ENCODE data around the gene RNF43. TPM values are rescaled to one million over a fixed set of nuclear protein-coding genes. Genes with fewer than 3 reads are reported as not detected.
A peak's percentile ranks its signal among the peaks of the same experiment; 100 is the strongest.

Gene RNF43
- total RNA-seq, 4 donors from 2014 or later = 31.9 to 84.2 (median 38.2) TPM

DNA sequence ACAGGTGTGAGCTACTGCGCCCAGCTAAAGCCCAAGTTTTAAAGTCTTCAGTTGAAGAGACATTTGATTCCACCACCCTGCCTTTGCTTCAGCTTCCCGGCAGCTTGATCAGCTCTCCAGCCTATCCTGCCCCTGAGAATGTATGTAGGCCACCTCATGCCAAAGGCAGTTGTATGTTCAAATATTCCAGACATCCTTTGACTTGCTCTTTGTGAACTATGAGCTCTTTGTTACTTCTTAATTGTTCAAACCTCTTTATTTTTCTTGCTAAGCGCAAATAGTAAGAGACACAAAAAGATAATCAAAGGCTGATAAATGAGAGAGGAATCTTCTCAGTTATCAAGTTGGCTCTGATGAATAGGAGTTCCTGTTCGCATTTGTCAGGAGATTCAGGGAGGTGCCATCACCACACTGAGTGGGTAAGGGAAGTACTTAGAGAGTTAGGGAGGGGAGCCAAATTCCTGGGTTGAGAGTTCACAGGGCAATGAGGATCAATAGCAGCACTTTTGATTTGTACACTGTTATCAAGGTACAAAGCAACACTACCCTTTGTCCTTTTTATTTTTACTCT, 33.4 kb downstream of the RNF43 start:
- peaks cover 12 to 82% (median 50%) of the 10 kb centered on the region in 4 donors for H3K4me1 ChIP-seq
- 59 to 78% methylated on average over 2 to 4 of the region's 4 CpGs for WGBS, 2 donors (ENCODE audit: low coverage in 1 of 2)
- H3K36me3 ChIP-seq = no peaks in the 10 kb centered on the region
- no peak for TF ChIP-seq POLR2AphosphoS5 (IDR thresholded peaks at IDR 0.05)
- TF ChIP-seq, protein P1, sequence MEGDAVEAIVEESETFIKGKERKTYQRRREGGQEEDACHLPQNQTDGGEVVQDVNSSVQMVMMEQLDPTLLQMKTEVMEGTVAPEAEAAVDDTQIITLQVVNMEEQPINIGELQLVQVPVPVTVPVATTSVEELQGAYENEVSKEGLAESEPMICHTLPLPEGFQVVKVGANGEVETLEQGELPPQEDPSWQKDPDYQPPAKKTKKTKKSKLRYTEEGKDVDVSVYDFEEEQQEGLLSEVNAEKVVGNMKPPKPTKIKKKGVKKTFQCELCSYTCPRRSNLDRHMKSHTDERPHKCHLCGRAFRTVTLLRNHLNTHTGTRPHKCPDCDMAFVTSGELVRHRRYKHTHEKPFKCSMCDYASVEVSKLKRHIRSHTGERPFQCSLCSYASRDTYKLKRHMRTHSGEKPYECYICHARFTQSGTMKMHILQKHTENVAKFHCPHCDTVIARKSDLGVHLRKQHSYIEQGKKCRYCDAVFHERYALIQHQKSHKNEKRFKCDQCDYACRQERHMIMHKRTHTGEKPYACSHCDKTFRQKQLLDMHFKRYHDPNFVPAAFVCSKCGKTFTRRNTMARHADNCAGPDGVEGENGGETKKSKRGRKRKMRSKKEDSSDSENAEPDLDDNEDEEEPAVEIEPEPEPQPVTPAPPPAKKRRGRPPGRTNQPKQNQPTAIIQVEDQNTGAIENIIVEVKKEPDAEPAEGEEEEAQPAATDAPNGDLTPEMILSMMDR (IDR thresholded peaks at IDR 0.05) = no peak
- H3K4me3 ChIP-seq = no peak overlapping the region
- no peaks in the 10 kb centered on the region for H3K27me3 ChIP-seq
- no peak for DNase-seq
- no peaks in the 10 kb centered on the region for H3K9me3 ChIP-seq
- intact Hi-C loops (cut with DNase I; ENCODE audit: low total_unique reads) = no loop called here
- in situ Hi-C loops (cut with MboI; ENCODE audit: low pct_ligation_motif_present in 1 of 4, low pct_unique_long_range_greater_than_20kb in 1 of 4, low sequenced_read_pairs in 3 of 4) = no loop called here
- peak overlapping the region in 3 of 4 donors; percentile 54 to 72 (median 57) for H3K27ac ChIP-seq

DNA sequence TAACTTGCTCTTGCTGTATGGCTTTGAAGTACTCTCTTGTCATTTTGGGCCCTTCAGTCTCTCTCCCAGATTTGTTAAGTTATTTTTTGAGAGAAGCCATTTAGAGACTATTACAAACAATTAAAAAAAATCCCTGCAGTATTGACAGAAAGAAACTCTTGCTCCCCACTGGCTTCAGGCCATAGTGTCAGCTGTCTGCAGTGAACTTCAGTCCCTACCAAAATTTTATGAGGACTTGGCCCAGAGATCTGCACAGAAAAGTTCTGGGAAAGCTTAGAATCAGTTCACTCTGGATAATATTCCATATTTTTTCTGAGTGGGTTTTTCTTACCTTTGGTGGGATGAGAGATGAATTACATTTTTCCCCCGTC, 34.5 kb downstream of the RNF43 start:
- 50 to 74% methylated on average over 1 of the region's 1 CpG for WGBS, 2 donors (ENCODE audit: low coverage in 1 of 2)
- Histone ChIP-seq H3K9me3 (no peaks in the 10 kb centered on the region), H3K36me3 (no peaks in the 10 kb centered on the region), H3K27me3 (no peaks in the 10 kb centered on the region), H3K27ac (peak overlapping the region; percentile 54 to 72 (median 58)), H3K4me3 (no peak overlapping the region), H3K4me1 (peaks cover 12 to 83% (median 50%) of the 10 kb centered on the region in 4 donors)
- TF ChIP-seq POLR2AphosphoS5 (IDR thresholded peaks at IDR 0.05) = no peak
- no peak for TF ChIP-seq EP300 (IDR thresholded peaks at IDR 0.05; ENCODE audit: low read depth)
- no peak for TF ChIP-seq POLR2A (IDR thresholded peaks at IDR 0.05)
- TF ChIP-seq, protein P1 (IDR thresholded peaks at IDR 0.05) = no peak
- intact Hi-C loops (cut with DNase I; ENCODE audit: low total_unique reads) (no loop called here), in situ Hi-C loops (cut with MboI; ENCODE audit: low pct_ligation_motif_present in 1 of 4, low pct_unique_long_range_greater_than_20kb in 1 of 4, low sequenced_read_pairs in 3 of 4) (no loop called here)
- no peak for DNase-seq

DNA sequence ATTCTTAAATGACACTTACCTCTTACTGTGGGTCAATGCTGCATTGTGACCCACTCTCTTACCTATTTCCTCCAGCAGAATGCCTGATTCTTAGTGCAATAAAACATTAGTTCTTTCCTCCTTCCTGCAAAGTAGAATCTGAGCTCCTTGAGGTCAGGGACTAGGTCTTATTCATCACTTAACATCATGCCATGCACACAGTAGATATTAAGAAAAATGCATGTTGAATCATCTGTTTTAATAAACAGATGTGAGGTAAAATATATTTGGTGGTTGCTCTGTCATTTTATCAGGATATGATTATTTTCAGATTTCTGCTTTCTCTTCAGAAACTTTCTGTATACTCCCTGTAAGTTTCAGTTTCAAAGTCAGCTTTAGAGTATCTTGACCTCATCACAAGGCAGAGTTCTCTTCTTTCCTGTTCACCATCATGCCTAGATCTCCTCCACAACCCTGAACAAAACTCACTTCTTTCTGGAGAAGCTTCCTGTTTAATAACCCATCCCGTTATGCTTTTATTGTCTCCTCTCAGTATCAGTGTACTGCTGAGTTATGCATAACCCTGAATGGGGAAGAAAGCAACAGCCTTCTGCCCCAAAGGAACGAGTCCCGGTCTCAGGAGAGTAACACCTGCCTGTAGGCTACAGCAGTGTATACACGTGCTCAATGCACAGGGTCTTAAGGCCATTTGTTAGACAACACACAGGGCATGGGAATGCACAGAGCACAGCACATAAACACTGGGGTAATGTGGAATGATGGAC, 35.0 kb downstream of the RNF43 start:
- WGBS, 2 donors (ENCODE audit: low coverage in 1 of 2) = 0 to 23% methylated on average over 1 to 4 of the region's 4 CpGs
- H3K27ac ChIP-seq = peak overlapping the region; percentile 29 to 72 (median 58)
- peaks cover 12 to 81% (median 51%) of the 10 kb centered on the region in 4 donors for H3K4me1 ChIP-seq

More for the DNA sequence above, 35.0 kb downstream of the RNF43 start:
- Histone ChIP-seq H3K9me3 (no peaks in the 10 kb centered on the region), H3K27me3 (no peaks in the 10 kb centered on the region), H3K36me3 (no peaks in the 10 kb centered on the region), H3K4me3 (no peak overlapping the region)
- no peak for TF ChIP-seq POLR2A (IDR thresholded peaks at IDR 0.05)
- TF ChIP-seq, protein P1 (IDR thresholded peaks at IDR 0.05) = no peak
- TF ChIP-seq POLR2AphosphoS5 (IDR thresholded peaks at IDR 0.05) = no peak
- TF ChIP-seq EP300 (IDR thresholded peaks at IDR 0.05; ENCODE audit: low read depth) = no peak
- no peak for DNase-seq
- in situ Hi-C loops (cut with MboI; ENCODE audit: low pct_ligation_motif_present in 1 of 4, low pct_unique_long_range_greater_than_20kb in 1 of 4, low sequenced_read_pairs in 3 of 4) (no loop called here), intact Hi-C loops (cut with DNase I; ENCODE audit: low total_unique reads) (no loop called here)
